ENCODE results near the gene CDH23. TPM values are rescaled to one million over a fixed set of nuclear protein-coding genes. Genes with fewer than 3 reads are reported as not detected.

CDH23 gene
- total RNA-seq, 1 experiment from 2014 or later = not detected

- CTCF ChIA-PET = no interaction called here
- Histone ChIP-seq H3K4me1 (ENCODE audit: insufficient read depth, low read length) (no peaks in the 10 kb centered on the region), H3K36me3 (ENCODE audit: low read depth, low read length) (no peaks in the 10 kb centered on the region), H2AFZ (ENCODE audit: low read length) (no peak overlapping the region), H3K27ac (ENCODE audit: low read length) (no peak overlapping the region), H3K27me3 (ENCODE audit: low read length) (no peaks in the 10 kb centered on the region), H3K9me2 (replicated peaks; ENCODE audit: low read length) (no peaks in the 10 kb centered on the region), H3K9ac (ENCODE audit: low read length) (no peak overlapping the region), H3K79me2 (ENCODE audit: low read length) (no peaks in the 10 kb centered on the region), H3K4me3 (ENCODE audit: low read length) (no peak overlapping the region), H3K4me2 (ENCODE audit: low read length) (no peak overlapping the region), H3F3A (ENCODE audit: low read length, unreplicated experiment) (no peaks in the 10 kb centered on the region), H3K9me3 (ENCODE audit: low read length) (no peaks in the 10 kb centered on the region), H4K20me1 (ENCODE audit: low read length) (no peaks in the 10 kb centered on the region)
- ATAC-seq = no peak
- intact Hi-C loops (cut with micrococcal nuclease) = no loop called here
- TF ChIP-seq EZH2 (IDR thresholded peaks at IDR 0.05; ENCODE audit: low read length, unreplicated experiment) (no peak), EZH2phosphoT487 (IDR thresholded peaks at IDR 0.05; ENCODE audit: borderline replicate concordance, low read length) (no peak), CTCF (conservative IDR thresholded peaks at IDR 0.05; ENCODE audit: low read depth, low read length) (no peak)
- BruUV-seq (replicated peaks) = no TSS peak
- DNase-seq = no peak
- POLR2A ChIA-PET (ENCODE audit: unreplicated experiment) = no interaction called here
Measured at GRCh38 chr10:71780719-71781118, 384.0 kb downstream of the CDH23 start.

GRCh38 chr10:71782221-71782916, 385.6 kb downstream of the CDH23 start:
- no peak overlapping the region for H3K9ac ChIP-seq (ENCODE audit: low read length)
- TF ChIP-seq EZH2 (IDR thresholded peaks at IDR 0.05; ENCODE audit: low read length, unreplicated experiment) = no peak
- TF ChIP-seq EZH2phosphoT487 (IDR thresholded peaks at IDR 0.05; ENCODE audit: borderline replicate concordance, low read length) = no peak
- no peak for TF ChIP-seq CTCF (conservative IDR thresholded peaks at IDR 0.05; ENCODE audit: low read depth, low read length)
- no peaks in the 10 kb centered on the region for H3K4me1 ChIP-seq (ENCODE audit: insufficient read depth, low read length)
- no peaks in the 10 kb centered on the region for H4K20me1 ChIP-seq (ENCODE audit: low read length)
- no peak overlapping the region for H3K4me2 ChIP-seq (ENCODE audit: low read length)
- H3K79me2 ChIP-seq (ENCODE audit: low read length) = no peaks in the 10 kb centered on the region
- no peaks in the 10 kb centered on the region for H3K27me3 ChIP-seq (ENCODE audit: low read length)
- H3K27ac ChIP-seq (ENCODE audit: low read length) = no peak overlapping the region
- no peaks in the 10 kb centered on the region for H3K36me3 ChIP-seq (ENCODE audit: low read depth, low read length)
- H3K9me3 ChIP-seq (ENCODE audit: low read length) = no peaks in the 10 kb centered on the region
- no peaks in the 10 kb centered on the region for H3F3A ChIP-seq (ENCODE audit: low read length, unreplicated experiment)
- DNase-seq = no peak
- H3K9me2 ChIP-seq (replicated peaks; ENCODE audit: low read length) = no peaks in the 10 kb centered on the region
- no peak for ATAC-seq
- CTCF ChIA-PET = no interaction called here
- POLR2A ChIA-PET (ENCODE audit: unreplicated experiment) = no interaction called here
- intact Hi-C loops (cut with micrococcal nuclease) = no loop called here
- no TSS peak for BruUV-seq (replicated peaks)
- H3K4me3 ChIP-seq (ENCODE audit: low read length) = no peak overlapping the region
- no peak overlapping the region for H2AFZ ChIP-seq (ENCODE audit: low read length)

DNA sequence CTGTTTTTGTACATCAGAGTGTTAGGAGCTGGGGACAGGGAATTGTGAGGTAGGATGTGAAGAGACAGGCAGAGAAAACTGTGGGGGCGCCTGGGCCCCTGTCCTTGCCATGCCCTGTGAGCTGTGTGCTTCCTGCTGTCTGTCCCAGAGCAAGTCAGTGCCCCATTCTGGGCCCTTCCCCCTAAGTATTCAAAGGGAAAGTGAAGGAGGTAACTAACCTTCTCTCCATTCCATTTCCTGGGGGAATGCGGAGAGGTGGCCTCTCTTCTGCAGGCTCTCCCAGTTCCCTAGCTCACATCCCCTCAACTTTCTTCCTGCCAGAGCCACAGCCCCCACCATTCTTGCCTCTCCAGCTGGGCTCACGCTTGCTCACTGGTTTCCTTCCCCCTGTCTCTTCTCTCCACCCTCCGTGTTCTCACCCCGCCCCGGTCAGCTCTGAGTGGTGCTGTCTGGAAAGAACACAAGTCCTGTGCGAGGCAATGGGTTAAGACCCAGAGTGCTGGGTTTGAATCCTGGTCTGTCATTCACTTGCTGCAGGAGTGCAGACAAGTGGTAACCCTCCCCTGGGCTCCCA, 386.3 kb downstream of the CDH23 start:
- DNase-seq (no peak), ATAC-seq (no peak)
- no TSS peak for BruUV-seq (replicated peaks)
- H3K4me3 ChIP-seq (ENCODE audit: low read length) = no peak overlapping the region
- intact Hi-C loops (cut with micrococcal nuclease) = no loop called here
- ChIA-PET POLR2A (ENCODE audit: unreplicated experiment) (no interaction called here), CTCF (no interaction called here)
- H3F3A ChIP-seq (ENCODE audit: low read length, unreplicated experiment) = no peaks in the 10 kb centered on the region
- H2AFZ ChIP-seq (ENCODE audit: low read length) = no peak overlapping the region
- no peak overlapping the region for H3K4me2 ChIP-seq (ENCODE audit: low read length)
- no peak overlapping the region for H3K9ac ChIP-seq (ENCODE audit: low read length)
- no peak overlapping the region for H3K27ac ChIP-seq (ENCODE audit: low read length)
- H4K20me1 ChIP-seq (ENCODE audit: low read length) = no peaks in the 10 kb centered on the region
- no peaks in the 10 kb centered on the region for H3K36me3 ChIP-seq (ENCODE audit: low read depth, low read length)
- no peak for TF ChIP-seq CTCF (conservative IDR thresholded peaks at IDR 0.05; ENCODE audit: low read depth, low read length)
- no peak for TF ChIP-seq EZH2phosphoT487 (IDR thresholded peaks at IDR 0.05; ENCODE audit: borderline replicate concordance, low read length)
- no peaks in the 10 kb centered on the region for H3K4me1 ChIP-seq (ENCODE audit: insufficient read depth, low read length)
- no peaks in the 10 kb centered on the region for H3K9me3 ChIP-seq (ENCODE audit: low read length)
- H3K9me2 ChIP-seq (replicated peaks; ENCODE audit: low read length) = no peaks in the 10 kb centered on the region
- no peaks in the 10 kb centered on the region for H3K27me3 ChIP-seq (ENCODE audit: low read length)
- no peaks in the 10 kb centered on the region for H3K79me2 ChIP-seq (ENCODE audit: low read length)
